GM23338 (cell line): Measurements from ENCODE around the gene CACNA2D3. TPM values are rescaled to one million over a fixed set of nuclear protein-coding genes. Genes with fewer than 3 reads are reported as not detected.

Experiments used
- ATAC-seq: fragments of 200-7000 bp; cut with Tn5 transposase; 3 replicates; pipeline ENCODE4 v1.9.1; 2020
- DNase-seq: peaks from one replicate; pipeline ENCODE4 v3.0.0-alpha.2; 2015; ENCODE audit warnings: low spot score
- H2AFZ ChIP-seq: fragments of 200-600 bp; sonication (generic); 2 replicates; pipeline ENCODE4 v1.8.0; 2016; ENCODE audit warnings: antibody characterized with exemption, mild to moderate bottlenecking, moderate library complexity
- H3F3A ChIP-seq: fragments of 200-600 bp; sonication (generic); replicated peaks from 2 replicates; pipeline ENCODE4 v1.8.0; 2017; ENCODE audit warnings: antibody characterized with exemption, mixed run types, low read depth
- H3K27ac ChIP-seq: fragments of 200-600 bp; sonication (generic); 2 replicates; pipeline ENCODE4 v1.6.1; 2016; ENCODE audit warnings: low read depth
- H3K27me3 ChIP-seq: fragments of 200-600 bp; sonication (generic); 2 replicates; pipeline ENCODE4 v1.8.0; 2016; ENCODE audit warnings: mild to moderate bottlenecking, mixed run types, moderate library complexity; ENCODE audit not compliant: insufficient read depth
- H3K36me3 ChIP-seq: fragments of 200-600 bp; sonication (generic); 2 replicates; pipeline ENCODE4 v1.8.0; 2016; ENCODE audit warnings: mild to moderate bottlenecking; ENCODE audit not compliant: insufficient read depth
- H3K4me1 ChIP-seq: fragments of 200-600 bp; sonication (generic); 2 replicates; pipeline ENCODE4 v1.8.0; 2016; ENCODE audit warnings: mild to moderate bottlenecking, moderate library complexity; ENCODE audit not compliant: insufficient read depth
- H3K4me2 ChIP-seq: fragments of 200-600 bp; sonication (generic); 2 replicates; pipeline ENCODE4 v1.7.1; 2017; ENCODE audit warnings: mixed run types
- H3K4me3 ChIP-seq: fragments of 200-600 bp; sonication (generic); 2 replicates; pipeline ENCODE4 v1.6.1; 2016; ENCODE audit warnings: mixed run types
- H3K79me2 ChIP-seq: fragments of 200-600 bp; sonication (generic); replicated peaks from 2 replicates; pipeline ENCODE4 v1.8.0; 2017; ENCODE audit warnings: mild to moderate bottlenecking; ENCODE audit not compliant: insufficient read depth
- H3K9me2 ChIP-seq: fragments of 200-600 bp; sonication (generic); 2 replicates; pipeline ENCODE4 v1.8.0; 2017; ENCODE audit not compliant: insufficient read depth
- H4K20me1 ChIP-seq: fragments of 200-600 bp; sonication (generic); replicated peaks from 2 replicates; pipeline ENCODE4 v1.8.0; 2017; ENCODE audit warnings: mild to moderate bottlenecking; ENCODE audit not compliant: insufficient read depth
- H3K27ac Mint-ChIP-seq: 2 replicates; pipeline ENCODE4 v1.8.0; 2020; ENCODE audit warnings: inconsistent platforms, mild to moderate bottlenecking, moderate library complexity, mixed read lengths
- H3K27me3 Mint-ChIP-seq: 3 replicates; pipeline ENCODE4 v1.8.0; 2022; ENCODE audit warnings: low read depth, mild to moderate bottlenecking, moderate library complexity, mixed read lengths, inconsistent platforms; ENCODE audit not compliant: insufficient read depth, poor library complexity
- H3K36me3 Mint-ChIP-seq: 3 replicates; pipeline ENCODE4 v1.8.0; 2021; ENCODE audit warnings: low read depth, mild to moderate bottlenecking, inconsistent platforms, moderate library complexity, mixed read lengths
- H3K4me1 Mint-ChIP-seq: 3 replicates; pipeline ENCODE4 v1.8.0; 2020; ENCODE audit warnings: mild to moderate bottlenecking, inconsistent platforms, mixed read lengths
- H3K4me3 Mint-ChIP-seq: 3 replicates; pipeline ENCODE4 v1.8.0; 2021; ENCODE audit warnings: moderate library complexity, mild to moderate bottlenecking, inconsistent platforms, mixed read lengths
- H3K9me3 Mint-ChIP-seq: 3 replicates; pipeline ENCODE4 v1.8.0; 2020; ENCODE audit warnings: moderate library complexity, mild to moderate bottlenecking, inconsistent platforms, mixed read lengths
- CTCF ChIP-seq, 2 experiments: fragments of 200-600 bp in 1 of 2; sonication (generic) in 1 of 2; conservative IDR thresholded peaks; 2 replicates each; pipeline versions ENCODE4 v1.5.1 to v1.6.1; 2016 to 2017; ENCODE audit warnings: antibody characterized with exemption in 2 of 2, low read depth in 2 of 2, mild to moderate bottlenecking in 2 of 2, moderate library complexity in 1 of 2
- ETS1 ChIP-seq: IDR thresholded peaks from 2 replicates; pipeline ENCODE4 v1.6.1; 2016; ENCODE audit warnings: antibody characterized with exemption
- EZH2phosphoT487 ChIP-seq: fragments of 200-600 bp; sonication (generic); IDR thresholded peaks from one replicate; pipeline ENCODE4 v1.8.1; 2018; ENCODE audit warnings: antibody characterized with exemption; ENCODE audit not compliant: unreplicated experiment
- NANOG ChIP-seq: IDR thresholded peaks from 2 replicates; pipeline ENCODE4 v1.6.1; 2016; ENCODE audit warnings: antibody characterized with exemption, borderline replicate concordance
- ZNF114 ChIP-seq: fragments of 250-450 bp; sonication (Bioruptor Pico); IDR thresholded peaks from 2 replicates; pipeline ENCODE4 v1.5.0; 2020; ENCODE audit warnings: mild to moderate bottlenecking, moderate library complexity
- ZNF462 ChIP-seq: fragments of 250-450 bp; sonication (Bioruptor Pico); IDR thresholded peaks from 2 replicates; pipeline ENCODE4 v1.5.0; 2020; ENCODE audit warnings: mild to moderate bottlenecking, moderate library complexity
- polyA plus RNA-seq: library from polyadenylated mRNA; unstranded; fragments of >200 nt; fragmentation: Nextera tagmentation; extraction: Ambion mirVana; gene quantifications from 2 replicates; pipeline ENCODE4 v1.2.1, GENCODE V29; 2016
- total RNA-seq: library from RNA; depleted of rRNA; stranded (reverse); fragments of >200 nt; shearing (Covaris generic); gene quantifications from 2 replicates; pipeline ENCODE4 v1.2.3, GENCODE V29; 2014

Gene CACNA2D3
- total and polyA plus RNA-seq, 2 experiments from 2014 or later, result 2.2 to 2.3 TPM

- Mint-ChIP-seq H3K9me3 (peaks cover 19% of the 10 kb centered on the region; the same call in 2 of the 3 replicates), H3K36me3 (peaks cover 5% of the 10 kb centered on the region; the same call in 1 of the 3 replicates), H3K4me3 (no peak overlapping the region), H3K27me3 (peaks cover 2% of the 10 kb centered on the region), H3K4me1 (no peaks in the 10 kb centered on the region), H3K27ac (no peak overlapping the region)
- ATAC-seq, result no peak
- no peak overlapping the region for H3K27ac ChIP-seq
- TF ChIP-seq NANOG (no peak), CTCF (conservative IDR thresholded peaks at IDR 0.05; ENCODE audit: low read depth in 2 of 2) (no peak), ZNF462 (CRISPR knock-in tag) (no peak), ETS1 (no peak), EZH2phosphoT487 (no peak), ZNF114 (CRISPR knock-in tag) (no peak)
- H2AFZ ChIP-seq, result no peak overlapping the region
- DNase-seq, result no peak
- H3K9me2 ChIP-seq, result peaks cover 6% of the 10 kb centered on the region; the same call in 1 of the 2 replicates
- H3K36me3 ChIP-seq, result no peaks in the 10 kb centered on the region
- no peaks in the 10 kb centered on the region for H3K4me1 ChIP-seq
- H3K4me3 ChIP-seq, result no peak overlapping the region
- no peaks in the 10 kb centered on the region for H3K79me2 ChIP-seq
- H4K20me1 ChIP-seq, result no peaks in the 10 kb centered on the region
- H3F3A ChIP-seq, result no peaks in the 10 kb centered on the region
- H3K27me3 ChIP-seq, result no peaks in the 10 kb centered on the region
- H3K4me2 ChIP-seq, result no peak overlapping the region
Observed at GRCh38 chr3:54476891-54477290, 354.5 kb downstream of the CACNA2D3 start.
